HepG2 (cell line): Measurements from ENCODE around the gene ACVRL1. TPM values are rescaled to one million over a fixed set of nuclear protein-coding genes. Genes with fewer than 3 reads are reported as not detected.

ENCODE experiments used
- ATAC-seq: fragments of 200-7000 bp; cut with Tn5 transposase; 3 replicates; pipeline ENCODE4 v1.9.1; 2020; ENCODE audit warnings: mild to moderate bottlenecking, moderate library complexity
- BruUV-seq: library from RNA; stranded (reverse); fragments of 400-500 nt; replicated peaks from 2 replicates; lab custom pipeline; 2021; lab: Mats Ljungman, UMichigan
- CTCF ChIA-PET: fragments of 300-600 bp; formaldehyde crosslinking; extraction: SDS; loops from one replicate; lab custom pipeline; 2021; ENCODE audit warnings: low total read pairs, inconsistent platforms, low intra/inter-chr PET ratio; lab: Yijun Ruan, JAX
- POLR2A ChIA-PET: fragments of 350-600 bp; sonication (Branson Sonifier 250); formaldehyde crosslinking; loops from one replicate; lab custom pipeline; 2020; ENCODE audit warnings: antibody characterized with exemption, inconsistent platforms; lab: Yijun Ruan, JAX
- DNase-seq: peaks from one replicate; pipeline ENCODE4 v3.0.0-alpha.2; 2015; ENCODE audit warnings: low spot score
- FAIRE-seq: peaks from 3 replicates; lab custom pipeline; 2011; peaks lifted over from hg19 to GRCh38; lab: Jason Lieb, UNC
- H2AFZ ChIP-seq: one replicate; pipeline ENCODE4 v1.6.1; 2011; ENCODE audit warnings: low read length, inconsistent platforms
- H3K27ac ChIP-seq: fragments of 300-600 bp; 3 replicates; pipeline ENCODE4 v1.8.0; 2011; ENCODE audit warnings: mixed run types, mild to moderate bottlenecking, mixed read lengths, low read length, inconsistent platforms; ENCODE audit not compliant: insufficient read depth; ENCODE audit errors: extremely low read length
- H3K27me3 ChIP-seq, 2 experiments: fragments of 200-600 bp in 1 of 2; 2 replicates in 1 of 2; 3 replicates in 1 of 2; pipeline versions ENCODE4 v1.6.0 to v1.8.0; 2011; ENCODE audit warnings: low read length in 2 of 2, mild to moderate bottlenecking in 2 of 2, moderate library complexity in 2 of 2, inconsistent platforms in 1 of 2; ENCODE audit not compliant: insufficient read depth in 2 of 2, control insufficient read depth in 1 of 2
- H3K36me3 ChIP-seq, 2 experiments: fragments of 200-600 bp in 1 of 2; replicated peaks in 1 of 2; 2 replicates in 1 of 2; 3 replicates in 1 of 2; pipeline versions ENCODE4 v1.5.1 to v1.8.0; 2011; ENCODE audit warnings: low read length in 2 of 2, inconsistent platforms in 1 of 2; ENCODE audit not compliant: insufficient read depth in 2 of 2, control insufficient read depth in 1 of 2
- H3K4me1 ChIP-seq: 2 replicates; pipeline ENCODE4 v1.5.1; 2012; ENCODE audit warnings: low read length, inconsistent platforms; ENCODE audit not compliant: insufficient read depth
- H3K4me2 ChIP-seq: 2 replicates; pipeline ENCODE4 v1.6.0; 2011; ENCODE audit warnings: low read depth, low read length, inconsistent platforms
- H3K4me3 ChIP-seq, 3 experiments: fragments of 200-600 bp in 1 of 3; sonication (generic), shearing (Covaris generic) in 1 of 3; replicated peaks in 1 of 3; 2 replicates each; pipeline ENCODE4 v1.5.1; 2011 to 2016; ENCODE audit warnings: low read length in 3 of 3, inconsistent platforms in 2 of 3, low read depth in 2 of 3, mild to moderate bottlenecking in 2 of 3, control low read depth in 1 of 3, mixed read lengths in 1 of 3; ENCODE audit not compliant: insufficient read depth in 1 of 3
- H3K79me2 ChIP-seq: one replicate; pipeline ENCODE4 v1.6.1; 2011; ENCODE audit warnings: low read length, inconsistent platforms; ENCODE audit not compliant: insufficient read depth
- H3K9ac ChIP-seq: 2 replicates; pipeline ENCODE4 v1.6.0; 2011; ENCODE audit warnings: mild to moderate bottlenecking, low read depth, low read length, inconsistent platforms; ENCODE audit not compliant: insufficient read depth
- H3K9me3 ChIP-seq: 2 replicates; pipeline ENCODE4 v1.5.1; 2012; ENCODE audit warnings: mild to moderate bottlenecking, low read length
- H4K20me1 ChIP-seq: 2 replicates; pipeline ENCODE4 v1.6.0; 2011; ENCODE audit warnings: inconsistent platforms, mild to moderate bottlenecking, low read length, moderate library complexity; ENCODE audit not compliant: insufficient read depth
- AKAP8 ChIP-seq: sonication (generic); formaldehyde crosslinking; IDR thresholded peaks from 2 replicates; pipeline ENCODE4 v1.5.1; 2020; ENCODE audit warnings: mild to moderate bottlenecking, missing genetic modification reagents
- BCL6 ChIP-seq: IDR thresholded peaks from 2 replicates; pipeline ENCODE4 v1.6.1; 2016; ENCODE audit warnings: missing genetic modification reagents, missing compliant biosample characterization
- CCDC6 ChIP-seq: sonication (generic); formaldehyde crosslinking; IDR thresholded peaks from 2 replicates; pipeline ENCODE4 v1.8.1; 2022; ENCODE audit warnings: mild to moderate bottlenecking, missing genetic modification reagents, moderate library complexity
- ELF1 ChIP-seq: sonication (generic); formaldehyde crosslinking; IDR thresholded peaks from 2 replicates; pipeline ENCODE4 v1.4.0; 2020; ENCODE audit warnings: missing genetic modification reagents
- HDAC2 ChIP-seq: sonication (generic); formaldehyde crosslinking; IDR thresholded peaks from 2 replicates; pipeline ENCODE4 v1.4.0; 2020; ENCODE audit warnings: missing genetic modification reagents
- NAIF1 ChIP-seq: sonication (generic); formaldehyde crosslinking; IDR thresholded peaks from 2 replicates; pipeline ENCODE4 v1.5.0; 2020; ENCODE audit warnings: mild to moderate bottlenecking, missing genetic modification reagents, borderline replicate concordance
- TOE1 ChIP-seq: sonication (generic); formaldehyde crosslinking; IDR thresholded peaks from 2 replicates; pipeline ENCODE4 v1.4.0; 2020; ENCODE audit warnings: mild to moderate bottlenecking, missing genetic modification reagents
- XBP1 ChIP-seq: sonication (generic); formaldehyde crosslinking; IDR thresholded peaks from 2 replicates; pipeline ENCODE4 v1.5.0; 2020; ENCODE audit warnings: missing genetic modification reagents
- ZNF331 ChIP-seq: sonication (generic); formaldehyde crosslinking; IDR thresholded peaks from 2 replicates; pipeline ENCODE4 v1.4.0; 2020; ENCODE audit warnings: missing genetic modification reagents
- ZNF672 ChIP-seq: sonication (generic); formaldehyde crosslinking; IDR thresholded peaks from 2 replicates; pipeline ENCODE4 v1.8.1; 2022; ENCODE audit warnings: missing genetic modification reagents
- WGBS: methylation state at CpG from one replicate; pipeline ENCODE4 v1.1.6; 2017; ENCODE audit warnings: low lambda C conversion rate; 5-methylcytosine and 5-hydroxymethylcytosine counted together
- in situ Hi-C: cut with HindIII; loops from 2 replicates; pipeline ENCODE4 v1.10.0; 2017; ENCODE audit warnings: low pct_unique_long_range_greater_than_20kb; ENCODE audit not compliant: extremely low pct_ligation_motif_present
- intact Hi-C: fragments of 100-400 bp; cut with micrococcal nuclease; formaldehyde crosslinking; loops from one replicate; pipeline ENCODE4 v1.10.0; 2022; ENCODE audit not compliant: unreplicated experiment
- polyA plus RNA-seq, 8 experiments: library from polyadenylated mRNA; depleted of rRNA in 3 of 8; stranded (reverse) in 7 of 8; unstranded in 1 of 8; fragments of >200 nt; fragmentation: Illumina TruSeq in 4 of 8; extraction: Trizol in 4 of 8; gene quantifications; 2 replicates each; pipeline versions ENCODE4 v1.2.1 to v1.2.3, GENCODE V29; 2011 to 2016; ENCODE audit warnings: low read depth in 4 of 8, missing spikeins in 1 of 8, mixed read lengths in 1 of 8; ENCODE audit not compliant: insufficient read depth in 1 of 8
- total RNA-seq, 5 experiments: library from RNA; depleted of rRNA; stranded (reverse); fragments of >200 nt; fragmentation: Illumina TruSeq; extraction: Trizol; gene quantifications; 2 replicates each; pipeline ENCODE4 v1.2.3, GENCODE V29; 2016; ENCODE audit warnings: low read depth in 1 of 5
- TF ChIP-seq, protein P1 (sequence below): sonication (generic); formaldehyde crosslinking; IDR thresholded peaks from 2 replicates; pipeline ENCODE4 v1.5.1; 2020; ENCODE audit warnings: missing genetic modification reagents, mild to moderate bottlenecking, borderline replicate concordance
- TF ChIP-seq, protein P2 (sequence below): sonication (generic); formaldehyde crosslinking; IDR thresholded peaks from 2 replicates; pipeline ENCODE4 v1.4.0; 2020; ENCODE audit warnings: mild to moderate bottlenecking, missing genetic modification reagents
- TF ChIP-seq, protein P3 (sequence below): sonication (generic); formaldehyde crosslinking; IDR thresholded peaks from 2 replicates; pipeline ENCODE4 v1.4.0; 2020; ENCODE audit warnings: mild to moderate bottlenecking, missing genetic modification reagents
- TF ChIP-seq, protein P4 (sequence below): sonication (generic); formaldehyde crosslinking; IDR thresholded peaks from 2 replicates; pipeline ENCODE4 v1.4.0; 2020; ENCODE audit warnings: missing genetic modification reagents

ACVRL1 gene
- total and polyA plus RNA-seq, 2 of the 13 experiments (the other 11 are each of a cell fraction or from before 2014, with no cell fraction given), result not detected

DNA sequence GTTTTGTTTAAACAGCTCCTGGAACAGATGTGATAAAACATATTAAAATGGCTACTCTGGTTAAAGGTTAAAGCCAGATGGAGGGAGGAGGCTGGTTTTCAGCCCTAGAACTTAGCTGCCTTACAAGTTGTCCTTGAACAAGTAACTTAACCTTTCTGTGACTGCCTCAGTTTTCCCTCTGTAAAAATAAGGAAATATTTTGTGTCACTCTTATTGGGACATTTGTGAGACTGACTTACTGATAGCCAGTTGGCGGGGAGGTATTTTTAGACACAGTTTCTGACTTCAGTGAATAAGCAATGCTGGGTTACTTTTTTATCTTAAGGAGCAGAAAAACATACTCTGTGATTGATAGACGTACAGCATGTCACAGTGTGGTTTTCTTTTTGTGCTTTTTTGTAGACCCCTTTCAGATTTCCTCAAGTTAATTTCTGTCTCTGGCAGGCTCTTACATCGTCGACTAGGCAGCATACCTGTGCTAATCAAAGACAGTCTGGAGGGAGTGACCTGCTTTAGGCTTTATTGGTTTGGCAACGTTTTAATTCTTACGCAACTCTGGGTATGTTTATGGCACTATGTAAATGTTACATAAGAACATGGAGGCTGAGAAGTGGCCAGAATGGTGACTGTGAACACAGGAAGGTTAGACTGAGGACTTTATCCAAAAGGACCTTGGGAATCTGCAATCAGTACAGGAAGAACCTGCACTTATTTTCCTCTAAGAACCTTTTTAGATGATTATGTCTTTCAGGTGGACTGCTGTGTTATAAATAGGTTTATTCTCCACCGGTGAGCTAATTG is 47.5 kb downstream of the ACVRL1 start:
- ChIA-PET POLR2A (no interaction called here), CTCF (no interaction called here)
- WGBS, result 37% methylated on average over 7 of the region's 7 CpGs
- Histone ChIP-seq H3K79me2 (peaks cover 74% of the 10 kb centered on the region), H2AFZ (no peak overlapping the region), H3K9ac (peak overlapping the region; percentile 3; the same call in 1 of the 2 replicates), H3K4me2 (peak overlapping the region; percentile 93), H3K4me1 (peaks cover 70% of the 10 kb centered on the region), H3K9me3 (no peaks in the 10 kb centered on the region), H3K4me3 (peak overlapping the region in 2 of 3 experiments; percentile 77 to 85; a peak in 1 of 6 replicates), H3K27ac (peak overlapping the region; percentile 14), H3K27me3 (peaks cover 0 to 9% of the 10 kb centered on the region in 2 experiments; a peak in 2 of 5 replicates), H3K36me3 (no peaks in the 10 kb centered on the region; a peak in 1 of 5 replicates), H4K20me1 (no peaks in the 10 kb centered on the region)
- intact Hi-C loops (no loop called here), in situ Hi-C loops (no loop called here)
- FAIRE-seq, result peak; percentile 58
- peak; percentile 55 for DNase-seq
- BruUV-seq, result no TSS peak
- no peak for ATAC-seq
- TF ChIP-seq CCDC6 (CRISPR knock-in tag) (no peak), AKAP8 (no peak), ZNF672 (CRISPR knock-in tag) (no peak), BCL6 (peak; percentile 1; the same call in 1 of the 2 replicates), ZNF331 (0 out of 2 replicates have a peak, but pooled peaks have one; percentile 23), HDAC2 (0 out of 2 replicates have a peak, but pooled peaks have one; percentile 18), ELF1 (CRISPR knock-in tag) (no peak), TOE1 (no peak), XBP1 (no peak), NAIF1 (CRISPR knock-in tag) (0 out of 2 replicates have a peak, but pooled peaks have one; percentile 36)
- TF ChIP-seq, protein P1, sequence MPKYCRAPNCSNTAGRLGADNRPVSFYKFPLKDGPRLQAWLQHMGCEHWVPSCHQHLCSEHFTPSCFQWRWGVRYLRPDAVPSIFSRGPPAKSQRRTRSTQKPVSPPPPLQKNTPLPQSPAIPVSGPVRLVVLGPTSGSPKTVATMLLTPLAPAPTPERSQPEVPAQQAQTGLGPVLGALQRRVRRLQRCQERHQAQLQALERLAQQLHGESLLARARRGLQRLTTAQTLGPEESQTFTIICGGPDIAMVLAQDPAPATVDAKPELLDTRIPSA (CRISPR knock-in tag), result no peak
- TF ChIP-seq, protein P2, sequence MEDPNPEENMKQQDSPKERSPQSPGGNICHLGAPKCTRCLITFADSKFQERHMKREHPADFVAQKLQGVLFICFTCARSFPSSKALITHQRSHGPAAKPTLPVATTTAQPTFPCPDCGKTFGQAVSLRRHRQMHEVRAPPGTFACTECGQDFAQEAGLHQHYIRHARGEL (CRISPR knock-in tag), result no peak
- TF ChIP-seq, protein P3, sequence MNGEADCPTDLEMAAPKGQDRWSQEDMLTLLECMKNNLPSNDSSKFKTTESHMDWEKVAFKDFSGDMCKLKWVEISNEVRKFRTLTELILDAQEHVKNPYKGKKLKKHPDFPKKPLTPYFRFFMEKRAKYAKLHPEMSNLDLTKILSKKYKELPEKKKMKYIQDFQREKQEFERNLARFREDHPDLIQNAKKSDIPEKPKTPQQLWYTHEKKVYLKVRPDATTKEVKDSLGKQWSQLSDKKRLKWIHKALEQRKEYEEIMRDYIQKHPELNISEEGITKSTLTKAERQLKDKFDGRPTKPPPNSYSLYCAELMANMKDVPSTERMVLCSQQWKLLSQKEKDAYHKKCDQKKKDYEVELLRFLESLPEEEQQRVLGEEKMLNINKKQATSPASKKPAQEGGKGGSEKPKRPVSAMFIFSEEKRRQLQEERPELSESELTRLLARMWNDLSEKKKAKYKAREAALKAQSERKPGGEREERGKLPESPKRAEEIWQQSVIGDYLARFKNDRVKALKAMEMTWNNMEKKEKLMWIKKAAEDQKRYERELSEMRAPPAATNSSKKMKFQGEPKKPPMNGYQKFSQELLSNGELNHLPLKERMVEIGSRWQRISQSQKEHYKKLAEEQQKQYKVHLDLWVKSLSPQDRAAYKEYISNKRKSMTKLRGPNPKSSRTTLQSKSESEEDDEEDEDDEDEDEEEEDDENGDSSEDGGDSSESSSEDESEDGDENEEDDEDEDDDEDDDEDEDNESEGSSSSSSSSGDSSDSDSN, result no peak
- TF ChIP-seq, protein P4, sequence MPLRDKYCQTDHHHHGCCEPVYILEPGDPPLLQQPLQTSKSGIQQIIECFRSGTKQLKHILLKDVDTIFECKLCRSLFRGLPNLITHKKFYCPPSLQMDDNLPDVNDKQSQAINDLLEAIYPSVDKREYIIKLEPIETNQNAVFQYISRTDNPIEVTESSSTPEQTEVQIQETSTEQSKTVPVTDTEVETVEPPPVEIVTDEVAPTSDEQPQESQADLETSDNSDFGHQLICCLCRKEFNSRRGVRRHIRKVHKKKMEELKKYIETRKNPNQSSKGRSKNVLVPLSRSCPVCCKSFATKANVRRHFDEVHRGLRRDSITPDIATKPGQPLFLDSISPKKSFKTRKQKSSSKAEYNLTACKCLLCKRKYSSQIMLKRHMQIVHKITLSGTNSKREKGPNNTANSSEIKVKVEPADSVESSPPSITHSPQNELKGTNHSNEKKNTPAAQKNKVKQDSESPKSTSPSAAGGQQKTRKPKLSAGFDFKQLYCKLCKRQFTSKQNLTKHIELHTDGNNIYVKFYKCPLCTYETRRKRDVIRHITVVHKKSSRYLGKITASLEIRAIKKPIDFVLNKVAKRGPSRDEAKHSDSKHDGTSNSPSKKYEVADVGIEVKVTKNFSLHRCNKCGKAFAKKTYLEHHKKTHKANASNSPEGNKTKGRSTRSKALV (CRISPR knock-in tag), result no peak
